ENCODE data around the gene AGBL4.

AGBL4 gene

GRCh38 chr1:48500541-48501450 is 1523.0 kb downstream of the AGBL4 start:
- no peak for DNase-seq

- peak; percentile 11 for DNase-seq
These were observed 1524.5 kb downstream of the AGBL4 start for GRCh38 chr1:48499211-48499735.

- peak; percentile 14 for DNase-seq
These were observed 1525.5 kb downstream of the AGBL4 start for GRCh38 chr1:48498096-48498791.

GRCh38 chr1:48495911-48496310 is 1527.8 kb downstream of the AGBL4 start:
- DNase-seq, result no peak

- DNase-seq, result no peak
These were observed 1528.6 kb downstream of the AGBL4 start for GRCh38 chr1:48495166-48495565.

- no peak for DNase-seq
These were observed 1529.6 kb downstream of the AGBL4 start for GRCh38 chr1:48493970-48494769.

GRCh38 chr1:48493041-48493440 is 1530.7 kb downstream of the AGBL4 start:
- DNase-seq, result no peak

GRCh38 chr1:48492392-48492791 is 1531.4 kb downstream of the AGBL4 start:
- peak; percentile 7 for DNase-seq

- no peak for DNase-seq
These were observed 1535.0 kb downstream of the AGBL4 start for GRCh38 chr1:48488721-48489120.
